C4-2B (cell line): ENCODE measurements around the gene AFDN.

Experiments used
- H3K27ac ChIP-seq: fragments of 450-650 bp; 2 replicates; pipeline ENCODE4 v1.5.1; 2017
- ZFX ChIP-seq: fragments of 450-650 bp; IDR thresholded peaks from 2 replicates; pipeline ENCODE4 v1.6.1; 2017
- TF ChIP-seq, protein P1 (sequence below): fragments of 450-650 bp; conservative IDR thresholded peaks from 2 replicates; pipeline ENCODE4 v1.5.1; 2017; ENCODE audit warnings: mild to moderate bottlenecking

Gene AFDN

DNA sequence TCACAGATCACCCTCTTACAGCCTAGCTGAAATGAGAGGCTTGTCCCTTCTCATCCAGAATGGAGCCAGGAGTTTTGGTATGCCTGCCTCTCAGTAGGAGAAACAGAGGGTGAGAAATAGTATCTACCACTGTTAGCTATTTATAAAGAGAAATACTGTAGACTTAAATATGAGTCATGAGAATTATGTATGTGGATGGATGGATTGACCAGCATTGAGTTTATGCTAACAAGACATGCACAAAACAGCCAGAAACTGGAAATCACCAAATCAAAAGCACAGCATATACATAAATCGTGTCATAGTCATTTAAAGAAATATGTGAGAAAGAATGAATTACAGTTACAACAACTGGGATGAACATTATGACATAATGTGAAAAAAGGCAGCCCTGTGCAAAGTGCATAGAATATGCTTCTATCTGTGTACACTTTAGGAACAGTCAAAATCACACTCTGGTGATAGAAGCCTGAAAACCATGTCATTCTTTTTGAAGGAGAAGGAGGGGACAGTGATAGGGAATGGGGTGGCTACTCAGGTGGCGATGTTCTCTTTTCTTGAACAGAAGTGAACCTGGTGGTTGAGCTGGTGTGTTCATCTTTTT lies 90.9 kb downstream of the AFDN start:
- TF ChIP-seq, protein P1, sequence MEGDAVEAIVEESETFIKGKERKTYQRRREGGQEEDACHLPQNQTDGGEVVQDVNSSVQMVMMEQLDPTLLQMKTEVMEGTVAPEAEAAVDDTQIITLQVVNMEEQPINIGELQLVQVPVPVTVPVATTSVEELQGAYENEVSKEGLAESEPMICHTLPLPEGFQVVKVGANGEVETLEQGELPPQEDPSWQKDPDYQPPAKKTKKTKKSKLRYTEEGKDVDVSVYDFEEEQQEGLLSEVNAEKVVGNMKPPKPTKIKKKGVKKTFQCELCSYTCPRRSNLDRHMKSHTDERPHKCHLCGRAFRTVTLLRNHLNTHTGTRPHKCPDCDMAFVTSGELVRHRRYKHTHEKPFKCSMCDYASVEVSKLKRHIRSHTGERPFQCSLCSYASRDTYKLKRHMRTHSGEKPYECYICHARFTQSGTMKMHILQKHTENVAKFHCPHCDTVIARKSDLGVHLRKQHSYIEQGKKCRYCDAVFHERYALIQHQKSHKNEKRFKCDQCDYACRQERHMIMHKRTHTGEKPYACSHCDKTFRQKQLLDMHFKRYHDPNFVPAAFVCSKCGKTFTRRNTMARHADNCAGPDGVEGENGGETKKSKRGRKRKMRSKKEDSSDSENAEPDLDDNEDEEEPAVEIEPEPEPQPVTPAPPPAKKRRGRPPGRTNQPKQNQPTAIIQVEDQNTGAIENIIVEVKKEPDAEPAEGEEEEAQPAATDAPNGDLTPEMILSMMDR = no peak
- no peak for TF ChIP-seq ZFX
- H3K27ac ChIP-seq = no peak overlapping the region

DNA sequence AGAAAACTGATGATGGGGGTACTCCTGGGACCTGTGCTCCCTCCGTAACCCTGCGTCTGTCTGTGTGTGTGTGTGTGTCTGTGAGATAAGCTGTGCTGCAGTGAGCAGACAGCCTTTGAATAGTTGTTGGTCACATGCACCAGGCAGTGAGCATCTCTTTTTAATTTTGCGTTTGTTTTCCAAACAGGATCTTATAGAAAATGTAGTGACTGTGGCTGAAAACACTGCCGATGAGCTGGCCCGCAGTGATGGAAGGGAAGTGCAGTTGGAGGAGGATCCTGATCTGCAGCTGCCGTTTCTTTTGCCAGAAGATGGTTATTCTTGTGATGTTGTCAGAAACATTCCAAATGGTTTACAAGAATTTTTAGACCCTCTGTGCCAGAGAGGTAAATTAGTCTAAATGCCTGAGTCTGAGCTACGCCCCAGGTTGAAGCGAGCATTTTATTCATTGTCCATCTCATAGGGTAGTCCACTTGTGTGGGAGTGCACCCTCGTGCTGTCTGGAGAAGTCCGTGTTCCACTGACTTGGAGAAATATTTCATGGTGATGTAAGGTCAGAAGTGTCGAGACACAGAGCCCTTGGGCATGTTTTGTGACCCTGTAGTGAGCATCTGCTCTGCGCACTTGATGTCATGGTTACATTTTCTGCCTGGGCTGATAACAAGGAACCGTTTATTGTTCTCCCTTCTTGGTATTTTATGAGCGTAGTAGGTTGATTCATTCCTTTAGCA lies 92.0 kb downstream of the AFDN start:
- TF ChIP-seq, protein P1 = no peak
- TF ChIP-seq ZFX = no peak
- no peak overlapping the region for H3K27ac ChIP-seq

DNA sequence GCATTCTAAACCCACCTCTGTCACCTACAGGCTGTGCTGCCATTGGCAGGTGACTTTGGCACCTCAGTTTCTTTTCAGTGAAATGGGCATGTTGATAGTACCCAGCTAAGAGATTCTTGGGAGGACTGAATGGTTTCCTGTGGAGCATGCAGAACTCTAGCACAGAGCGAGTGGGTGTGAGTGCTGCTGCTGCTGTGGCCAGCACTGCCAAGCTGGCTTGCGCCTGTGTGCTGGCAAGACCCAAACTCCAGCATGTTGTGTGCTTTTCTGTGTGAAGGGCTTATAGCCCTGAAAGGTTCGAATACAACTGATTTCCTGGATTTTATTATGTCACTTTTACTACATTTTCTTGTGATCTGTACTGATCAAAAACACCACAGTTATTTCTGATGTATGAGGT lies 92.6 kb downstream of the AFDN start:
- TF ChIP-seq, protein P1 = no peak
- TF ChIP-seq ZFX = no peak
- H3K27ac ChIP-seq = no peak overlapping the region

DNA sequence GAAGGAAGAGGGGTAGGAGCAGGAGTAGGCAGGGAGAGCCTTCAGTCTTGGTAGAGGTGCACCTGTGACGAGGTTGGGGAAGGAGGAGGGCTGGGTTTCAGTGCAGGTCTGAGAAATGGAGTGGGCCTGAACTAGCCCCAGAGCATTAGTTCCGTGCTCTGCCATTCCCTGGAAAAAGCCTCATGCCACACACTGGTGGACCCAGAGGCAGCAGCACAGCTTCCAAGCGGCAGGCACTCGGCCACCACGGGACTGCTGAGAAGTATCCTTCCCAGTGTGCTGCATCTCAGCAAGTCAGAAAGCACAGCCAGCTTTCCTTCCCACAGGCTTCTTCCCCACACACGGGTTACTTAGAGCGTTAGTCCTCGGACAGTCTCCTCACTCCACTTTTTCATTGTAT lies 93.5 kb downstream of the AFDN start:
- TF ChIP-seq, protein P1 = no peak
- H3K27ac ChIP-seq = no peak overlapping the region

DNA sequence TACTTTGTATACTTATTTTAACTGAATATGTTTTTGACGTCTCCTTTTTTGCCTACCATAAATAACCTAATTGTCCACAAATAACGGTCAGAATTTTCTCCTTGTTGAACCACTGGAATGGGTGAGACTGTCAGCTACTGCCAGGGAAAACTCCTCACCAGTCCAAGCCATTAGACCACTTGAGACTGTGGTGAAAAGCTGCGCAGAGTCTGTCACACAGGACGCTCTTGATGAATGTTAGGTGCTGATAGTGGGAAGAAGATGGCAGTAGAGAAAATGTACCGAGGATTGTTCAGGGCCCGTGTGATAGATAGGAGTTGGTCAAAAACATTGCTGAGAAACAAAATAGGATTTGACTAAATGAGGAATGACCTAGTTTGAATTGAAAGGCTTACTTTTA lies 95.1 kb downstream of the AFDN start:
- no peak for TF ChIP-seq ZFX
- TF ChIP-seq, protein P1 = no peak
- H3K27ac ChIP-seq = no peak overlapping the region

DNA sequence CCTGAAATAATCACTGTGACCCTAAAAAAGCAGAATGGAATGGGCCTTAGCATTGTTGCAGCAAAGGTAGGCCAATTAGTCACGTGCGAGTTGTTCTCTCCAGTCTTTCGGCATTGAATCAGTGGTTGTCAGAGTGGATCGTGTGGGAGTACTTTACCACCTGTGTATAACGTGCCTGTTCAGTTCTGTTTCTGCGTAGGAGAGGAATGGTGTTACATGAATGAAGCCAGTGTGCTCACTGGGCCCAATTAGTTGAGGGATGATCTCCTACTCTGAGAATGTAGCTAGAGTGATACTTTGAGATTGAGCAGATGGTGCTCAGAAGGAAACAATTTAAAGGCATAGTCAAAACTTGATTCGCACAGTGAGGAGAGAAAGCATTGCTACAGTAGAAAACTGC lies 98.3 kb downstream of the AFDN start:
- TF ChIP-seq ZFX = no peak
- TF ChIP-seq, protein P1 = no peak
- H3K27ac ChIP-seq = no peak overlapping the region

DNA sequence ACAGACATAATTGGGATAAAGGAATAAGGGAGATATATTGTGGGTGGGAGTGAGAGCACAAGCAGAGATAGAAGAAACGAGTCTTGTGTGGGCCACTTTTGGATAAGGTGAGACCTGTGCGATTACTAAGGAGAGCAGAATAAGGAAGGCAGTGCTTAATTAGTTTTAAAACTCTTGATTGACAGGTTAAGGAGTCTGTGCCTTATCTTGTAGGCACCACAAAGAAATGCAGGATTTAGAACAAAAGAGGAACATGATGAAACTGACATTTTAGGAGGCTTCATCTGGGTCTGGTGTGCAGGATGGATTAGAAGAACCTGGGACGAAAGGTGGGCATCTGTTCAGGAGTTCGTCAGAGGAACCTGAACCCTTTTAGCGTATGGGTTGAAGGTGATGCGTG lies 100.5 kb downstream of the AFDN start:
- H3K27ac ChIP-seq = no peak overlapping the region
- TF ChIP-seq ZFX = no peak
- TF ChIP-seq, protein P1 = no peak
